AG20443 (cell line): Measurements from ENCODE around the gene SCN3B.
A peak's percentile ranks its signal among the peaks of the same experiment; 100 is the strongest.

Source experiments
- DNase-seq: peaks from one replicate; pipeline ENCODE4 v3.0.0; 2012; ENCODE audit warnings: low spot score, mixed read lengths

The SCN3B gene

GRCh38 chr11:123594921-123595320 is 59.5 kb downstream of the SCN3B start:
- DNase-seq, result no peak

GRCh38 chr11:123594188-123594901 is 60.1 kb downstream of the SCN3B start:
- peak; percentile 33 for DNase-seq

DNA sequence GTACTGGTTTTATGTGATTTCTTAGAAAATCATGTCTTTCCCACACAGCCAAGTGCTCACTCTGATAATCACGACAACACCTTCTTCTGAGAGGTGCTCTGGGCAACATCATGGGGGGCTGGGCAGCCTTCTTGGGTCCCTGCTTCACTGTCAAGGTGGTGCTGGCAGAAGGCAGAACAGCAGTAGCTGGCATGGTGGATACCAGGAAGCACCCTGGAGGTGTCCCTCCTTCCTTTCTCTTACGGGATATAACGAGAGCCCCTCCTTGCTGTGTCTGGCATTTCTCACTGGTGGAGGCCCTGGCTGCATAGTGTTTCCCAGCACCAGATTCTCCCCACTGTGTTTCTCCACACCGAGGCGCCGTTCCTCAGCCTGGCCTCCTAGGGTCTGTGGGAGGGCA is 60.9 kb downstream of the SCN3B start:
- no peak for DNase-seq

- peak; percentile 86 for DNase-seq
Measured at GRCh38 chr11:123590296-123590912, 64.0 kb downstream of the SCN3B start.

- no peak for DNase-seq
Measured at GRCh38 chr11:123588864-123589262, 65.6 kb downstream of the SCN3B start.

DNA sequence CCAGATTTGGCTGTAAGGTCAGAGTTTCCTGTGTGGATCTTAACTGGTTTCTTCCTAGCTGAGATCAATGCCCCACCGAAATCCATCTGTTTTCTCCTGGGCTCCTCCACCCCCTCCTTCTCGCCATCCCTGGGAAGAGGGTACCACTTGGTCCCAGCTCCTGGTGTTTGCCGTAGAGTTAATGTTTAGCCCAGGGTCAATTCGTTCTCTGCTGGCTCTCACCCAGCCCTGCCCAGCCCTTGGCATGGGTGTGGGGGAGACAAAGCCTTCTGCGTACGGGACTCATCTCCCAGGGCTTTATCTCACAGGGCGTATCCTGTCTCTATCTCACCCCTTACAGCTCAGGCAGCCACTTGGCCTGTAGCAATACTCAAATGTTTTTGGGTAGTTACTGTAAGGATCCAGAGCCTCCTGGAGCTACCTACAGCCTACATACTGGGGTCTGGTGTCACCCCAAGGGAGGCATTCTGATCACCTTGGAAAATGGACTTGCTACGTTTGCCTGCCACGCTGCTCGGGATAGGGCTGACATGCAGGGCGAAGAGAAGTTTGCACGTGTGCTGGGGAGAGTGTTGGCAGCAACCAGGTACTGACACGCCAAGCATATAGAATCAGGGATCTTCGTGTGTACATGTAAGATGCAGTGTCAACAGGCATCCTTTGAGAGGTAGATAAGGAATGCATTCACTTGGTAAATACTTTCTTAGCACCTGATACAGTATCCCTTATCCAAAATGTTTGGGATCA is 66.1 kb downstream of the SCN3B start:
- no peak for DNase-seq

GRCh38 chr11:123587559-123587958 is 66.9 kb downstream of the SCN3B start:
- DNase-seq, result no peak

DNA sequence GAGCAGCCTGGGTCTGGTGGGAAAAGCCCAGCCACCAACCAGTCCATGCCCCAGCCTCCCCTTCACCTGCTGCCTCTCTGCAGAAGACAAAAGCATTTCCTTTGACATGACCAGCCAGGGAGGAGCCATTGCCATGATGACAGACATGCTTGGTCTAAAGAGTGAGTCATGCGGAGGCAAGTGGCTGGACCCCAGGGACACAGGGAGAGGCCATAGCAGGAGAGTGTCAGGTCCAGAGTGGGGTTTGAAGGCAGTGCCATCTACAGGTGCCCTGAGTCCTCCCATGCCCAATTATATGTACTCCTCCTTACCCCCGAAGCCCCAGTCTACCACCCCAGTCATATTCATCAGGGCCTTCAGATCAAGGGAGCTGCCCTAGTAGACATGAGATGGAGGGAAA is 67.4 kb downstream of the SCN3B start:
- peak; percentile 39 for DNase-seq

DNA sequence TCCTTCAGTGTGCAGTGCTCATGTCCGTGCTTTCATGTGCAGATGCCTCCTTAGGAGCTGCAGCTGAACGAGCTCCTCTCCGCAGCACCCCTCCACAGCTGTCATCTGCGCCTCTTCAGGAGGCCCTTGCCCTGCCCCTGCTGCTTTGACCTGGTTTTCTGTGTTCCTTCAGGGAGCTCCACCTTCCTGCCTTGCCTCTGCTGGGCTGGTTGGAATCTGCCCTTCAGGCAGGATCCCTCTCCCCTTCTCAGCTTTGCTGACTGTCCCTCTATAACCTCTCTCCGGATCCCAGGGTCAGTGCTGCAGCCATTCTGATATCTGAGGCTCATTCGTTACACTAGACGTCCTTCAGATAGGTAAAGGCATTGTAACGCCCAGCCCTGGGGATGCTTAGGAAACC is 67.9 kb downstream of the SCN3B start:
- no peak for DNase-seq

- no peak for DNase-seq
Measured at GRCh38 chr11:123585706-123586105, 68.7 kb downstream of the SCN3B start.

- DNase-seq, result no peak
Measured at GRCh38 chr11:123585206-123585605, 69.2 kb downstream of the SCN3B start.

GRCh38 chr11:123584737-123585136 is 69.7 kb downstream of the SCN3B start:
- DNase-seq, result no peak

GRCh38 chr11:123584186-123584585 is 70.2 kb downstream of the SCN3B start:
- peak; percentile 27 for DNase-seq

DNA sequence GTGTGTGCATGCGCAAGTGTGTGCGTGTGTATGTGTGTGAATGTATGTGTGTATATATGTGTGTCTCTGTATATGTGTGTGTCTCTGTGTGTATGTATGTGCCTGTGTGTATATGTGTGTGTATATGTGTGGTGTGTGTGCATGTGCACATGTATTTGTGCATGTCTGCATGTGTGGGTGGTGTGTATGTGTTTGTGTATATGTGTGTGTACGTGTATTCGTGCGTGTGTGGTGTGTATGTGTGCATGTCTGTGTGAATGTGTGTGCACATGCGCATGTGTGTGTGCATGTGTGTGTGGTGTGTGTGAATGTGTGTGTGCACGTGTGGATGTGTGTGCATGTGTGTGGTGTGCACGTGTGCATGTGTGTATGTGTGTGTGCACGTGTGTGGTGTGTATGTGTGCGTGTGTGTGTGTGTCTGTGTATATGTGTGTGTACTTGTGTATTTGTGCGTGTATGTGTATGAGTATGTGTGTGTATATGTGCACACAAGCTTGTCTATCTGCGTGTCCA is 71.4 kb downstream of the SCN3B start:
- no peak for DNase-seq

DNA sequence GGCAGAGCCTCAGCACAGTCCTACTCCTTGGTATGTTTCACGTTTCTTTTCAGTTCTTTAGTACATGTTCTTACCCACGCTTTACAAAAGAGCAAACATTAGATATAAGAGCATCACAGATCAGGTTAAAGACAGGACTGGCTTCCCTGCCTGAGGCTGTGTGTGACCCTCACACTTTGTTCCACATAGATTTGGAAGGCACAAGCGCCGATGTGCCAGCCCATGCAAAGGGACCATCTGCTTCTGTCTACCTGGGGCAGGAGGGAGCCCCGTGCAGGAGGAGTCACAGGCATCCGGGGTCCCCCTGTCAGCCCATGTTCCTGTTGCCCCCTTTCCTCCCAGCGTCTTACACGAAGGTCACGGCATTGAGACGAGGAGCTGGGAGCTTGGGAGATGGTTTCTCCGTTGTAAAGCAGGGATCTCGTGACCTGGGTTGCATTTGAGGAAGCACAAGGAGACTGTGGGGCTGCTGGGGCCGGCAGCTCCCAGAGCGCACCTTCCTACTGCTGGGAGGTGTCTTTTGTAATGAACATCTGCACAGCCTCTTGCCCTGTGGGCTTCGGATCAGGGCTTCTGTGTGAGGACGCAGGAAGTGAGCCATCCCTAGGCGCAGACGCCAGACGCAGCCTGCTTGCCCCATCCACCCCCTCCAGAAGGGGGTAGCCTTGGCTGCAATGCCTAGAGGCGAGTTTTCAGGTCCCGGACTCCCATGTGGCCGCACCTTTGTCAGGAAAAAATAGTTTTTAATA is 72.6 kb downstream of the SCN3B start:
- DNase-seq, result no peak

- peak; percentile 86 for DNase-seq
Measured at GRCh38 chr11:123580557-123581275, 73.7 kb downstream of the SCN3B start.

DNA sequence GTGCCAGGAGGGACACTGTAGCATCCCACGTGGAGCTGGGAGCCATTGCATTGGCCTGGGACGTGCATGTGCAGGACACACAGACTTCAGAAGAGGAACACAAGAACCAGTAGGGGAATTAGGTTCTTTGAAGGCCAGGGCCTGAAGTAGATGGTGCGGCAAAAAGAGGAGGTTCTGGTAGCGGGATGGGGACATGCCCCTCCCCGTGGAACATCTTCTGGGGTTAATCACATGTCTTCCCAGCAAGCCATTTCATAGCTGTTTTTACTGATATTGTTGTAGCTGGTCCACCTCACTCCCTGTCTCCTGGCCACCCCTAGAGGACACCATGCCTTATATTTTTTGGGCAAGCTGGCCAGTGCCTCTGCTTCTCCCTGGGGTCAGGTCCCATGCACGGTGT is 74.3 kb downstream of the SCN3B start:
- no peak for DNase-seq

DNA sequence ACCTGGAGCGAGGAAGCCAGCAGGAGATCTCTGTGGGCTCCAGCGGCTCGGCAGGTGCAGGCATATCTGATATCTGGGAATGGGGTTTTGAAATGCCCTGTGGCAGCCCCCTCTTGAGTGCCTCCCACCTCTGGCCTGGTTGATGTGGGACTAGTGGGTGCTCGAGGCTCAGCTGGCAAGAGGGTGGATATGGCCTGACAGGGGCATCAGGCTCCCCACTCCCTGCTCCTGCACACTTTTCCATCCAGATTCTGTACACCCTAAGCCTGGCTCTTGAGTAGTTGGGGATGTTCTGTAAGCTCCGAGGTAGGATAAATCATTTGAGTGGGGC is 75.0 kb downstream of the SCN3B start:
- no peak for DNase-seq
